Measurements from ENCODE around the gene SRGN. TPM values are rescaled to one million over a fixed set of nuclear protein-coding genes. Genes with fewer than 3 reads are reported as not detected.
A peak's percentile ranks its signal among the peaks of the same experiment; 100 is the strongest.

SRGN gene
- total and polyA plus RNA-seq, 10 of the 15 experiments (the other 5 are each of a cell fraction or from before 2014, with no cell fraction given): 382 to 2,414 (median 885) TPM

- TF ChIP-seq MTA2 (IDR thresholded peaks at IDR 0.05; ENCODE audit: low read depth) (no peak), ZBTB11 (CRISPR knock-in tag; IDR thresholded peaks at IDR 0.05) (peak; percentile 45; the same call in 1 of the 2 replicates), RAD21 (IDR thresholded peaks at IDR 0.05; ENCODE audit: insufficient read depth, low read depth, low read length) (no peak), TCF7 (IDR thresholded peaks at IDR 0.05; ENCODE audit: borderline replicate concordance) (no peak), YY1 (IDR thresholded peaks at IDR 0.05; ENCODE audit: low read depth, low read length) (no peak), SUZ12 (IDR thresholded peaks at IDR 0.05; ENCODE audit: unreplicated experiment) (no peak), EGR1 (IDR thresholded peaks at IDR 0.05; ENCODE audit: borderline replicate concordance in 1 of 2, low read depth in 2 of 2, low read length in 2 of 2) (no peak), ZZZ3 (IDR thresholded peaks at IDR 0.05; ENCODE audit: control insufficient read depth, insufficient read length, low read depth) (no peak), NR2C2 (IDR thresholded peaks at IDR 0.05; ENCODE audit: borderline replicate concordance, control insufficient read depth, insufficient read length, low read depth) (no peak), BCLAF1 (IDR thresholded peaks at IDR 0.05) (no peak), SMC3 (IDR thresholded peaks at IDR 0.05; ENCODE audit: borderline replicate concordance, low read length) (no peak), IKZF2 (IDR thresholded peaks at IDR 0.05) (peak; percentile 17 to 33; a peak in 1 of 4 replicates), IRF4 (IDR thresholded peaks at IDR 0.05; ENCODE audit: low read depth, low read length) (no peak), ZNF274 (IDR thresholded peaks at IDR 0.05; ENCODE audit: insufficient read depth, insufficient read length) (no peak), PML (IDR thresholded peaks at IDR 0.05; ENCODE audit: low read length) (no peak), BHLHE40 (IDR thresholded peaks at IDR 0.05; ENCODE audit: borderline replicate concordance in 1 of 2, low read depth in 2 of 2, low read length in 1 of 2) (no peak), MYB (IDR thresholded peaks at IDR 0.05; ENCODE audit: borderline replicate concordance, low read depth, low read length) (no peak), GABPA (IDR thresholded peaks at IDR 0.05; ENCODE audit: low read depth) (peak; percentile 60; the same call in 1 of the 2 replicates), MLLT1 (IDR thresholded peaks at IDR 0.05) (peak; percentile 68; the same call in 1 of the 2 replicates), KLF5 (IDR thresholded peaks at IDR 0.05; ENCODE audit: partially characterized antibody) (no peak), BMI1 (IDR thresholded peaks at IDR 0.05; ENCODE audit: borderline replicate concordance) (no peak), HCFC1 (IDR thresholded peaks at IDR 0.05; ENCODE audit: low read length) (no peak), RAD51 (IDR thresholded peaks at IDR 0.05) (no peak)
These were observed 1.8 kb upstream of the SRGN start (continued) for GRCh38 chr10:69086001-69086509.

Data from GM12878 (cell line).